ENCODE measurements around the gene PTPRG.

PTPRG gene

DNA sequence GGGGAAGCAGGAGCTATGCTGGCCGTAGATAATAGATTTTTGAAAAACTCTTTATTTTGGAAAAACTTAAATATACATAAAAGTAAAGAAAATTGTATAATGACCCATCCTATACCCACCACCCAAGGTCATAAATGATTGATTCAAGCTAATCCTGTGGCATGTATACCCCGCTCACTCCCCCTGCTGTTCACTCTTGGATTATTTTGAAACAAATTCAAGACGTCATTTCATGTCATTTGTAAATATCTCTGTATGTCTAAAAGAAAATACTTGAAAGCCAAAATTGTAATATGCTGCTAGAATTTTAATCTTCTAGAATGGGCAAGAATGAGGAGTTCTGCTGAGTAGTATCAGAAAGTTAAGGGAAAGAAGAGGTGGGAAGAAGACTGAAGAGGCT, 570.2 kb downstream of the PTPRG start:
- DNase-seq: no peak

DNA sequence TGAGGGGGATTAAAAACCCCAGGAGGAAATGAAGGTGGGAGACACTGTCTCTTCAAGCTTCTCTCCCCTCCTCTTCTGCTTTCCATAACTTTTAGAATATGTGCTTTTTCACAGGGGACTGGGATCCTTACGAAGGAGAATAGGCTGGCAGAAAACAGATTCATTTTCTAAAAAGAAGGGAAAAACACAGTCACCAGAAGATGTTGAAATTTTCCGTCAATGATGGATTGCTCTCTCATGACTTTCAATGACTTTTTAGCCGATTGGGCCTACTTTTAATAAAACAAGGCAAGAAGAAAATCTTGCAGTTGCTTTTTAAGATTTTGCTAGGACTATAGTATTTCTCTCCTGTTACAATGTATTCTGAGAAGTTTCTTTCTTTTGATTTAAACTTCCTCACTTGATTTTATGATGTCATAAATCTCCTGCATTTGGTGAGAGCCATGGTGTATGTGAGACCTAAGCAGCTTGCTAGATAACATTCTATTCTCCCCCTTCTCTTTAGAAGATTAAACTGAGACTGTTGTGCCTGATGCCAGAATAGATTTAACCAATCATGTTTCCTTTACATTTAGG, 570.7 kb downstream of the PTPRG start:
- no peak for DNase-seq

DNA sequence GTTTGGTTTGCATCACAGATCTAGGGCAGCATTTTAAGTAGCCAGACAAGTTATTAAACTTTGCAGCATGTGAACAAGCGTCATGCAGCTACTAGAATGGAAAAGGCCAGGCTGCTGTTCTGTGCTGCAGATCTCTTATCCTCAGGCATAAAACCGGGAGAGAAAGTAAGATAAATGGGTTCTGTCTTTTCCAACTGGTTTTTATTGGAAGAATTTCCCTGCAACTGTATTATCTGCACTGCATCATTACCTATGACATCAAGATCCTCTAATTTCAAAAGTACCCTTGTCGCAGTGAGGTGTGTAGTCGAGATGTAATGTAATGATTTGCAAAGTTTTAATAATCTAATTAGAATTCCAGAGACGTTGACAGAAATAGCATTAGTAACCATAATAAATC, 571.6 kb downstream of the PTPRG start:
- no peak for DNase-seq

DNA sequence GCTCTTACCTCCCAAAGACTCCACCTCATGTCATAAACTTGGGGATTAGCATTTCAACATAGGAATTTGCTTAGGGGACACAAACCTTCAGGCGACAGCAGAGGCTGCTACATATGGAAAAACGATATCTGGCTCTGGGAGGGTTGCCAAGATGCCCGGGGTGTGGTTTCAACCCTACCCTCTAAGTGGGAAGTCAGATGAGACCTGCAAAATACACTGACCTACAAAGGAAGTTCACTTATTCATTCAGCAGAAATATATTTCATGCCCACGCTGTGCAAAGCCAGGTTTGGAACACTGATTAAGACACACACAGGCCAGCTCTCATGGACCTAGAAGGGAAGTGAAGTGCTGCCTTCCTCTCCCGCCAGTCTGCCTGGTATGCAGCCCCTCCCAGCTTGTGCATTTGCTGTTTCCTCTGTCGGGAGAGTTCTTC, 572.7 kb downstream of the PTPRG start:
- no peak for DNase-seq

DNA sequence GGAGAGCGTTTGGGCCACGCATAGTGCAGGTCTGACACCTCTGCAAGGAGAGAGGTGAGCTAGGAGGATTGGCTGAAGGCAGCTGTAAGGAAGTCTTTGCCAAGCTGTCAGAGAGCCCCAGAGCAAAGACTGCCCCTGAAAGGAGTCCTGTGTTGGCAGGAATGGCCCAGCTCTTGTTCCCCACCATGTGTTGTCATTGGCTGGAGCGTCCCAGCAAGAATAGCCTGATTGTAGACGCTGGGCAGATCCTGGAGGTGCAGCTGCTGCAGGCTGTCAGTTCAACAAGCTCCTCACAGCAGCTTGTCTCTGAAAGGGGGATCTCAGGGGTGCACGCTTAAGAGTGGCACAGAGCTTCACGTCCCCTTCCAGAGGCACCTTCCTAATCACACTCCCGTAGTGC, 574.4 kb downstream of the PTPRG start:
- no peak for DNase-seq

DNA sequence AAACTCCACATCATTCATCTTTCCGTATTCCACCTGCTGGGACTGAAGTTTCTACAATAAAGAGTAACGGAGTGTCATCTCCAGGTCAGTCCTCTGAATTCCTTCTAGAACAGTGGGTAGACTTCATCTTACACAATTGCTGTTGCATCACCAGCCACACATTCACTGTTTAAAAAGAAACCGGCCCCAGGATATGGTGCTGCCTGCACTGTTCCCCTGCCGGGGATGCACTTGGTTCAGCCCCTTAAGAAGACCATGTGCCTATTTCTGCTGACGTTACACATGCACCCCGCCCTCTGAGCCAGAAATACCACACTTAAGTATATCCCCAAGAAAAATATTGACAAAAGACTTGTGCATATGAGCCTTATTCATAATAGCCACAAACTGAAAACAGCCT, 578.6 kb downstream of the PTPRG start:
- no peak for DNase-seq

DNA sequence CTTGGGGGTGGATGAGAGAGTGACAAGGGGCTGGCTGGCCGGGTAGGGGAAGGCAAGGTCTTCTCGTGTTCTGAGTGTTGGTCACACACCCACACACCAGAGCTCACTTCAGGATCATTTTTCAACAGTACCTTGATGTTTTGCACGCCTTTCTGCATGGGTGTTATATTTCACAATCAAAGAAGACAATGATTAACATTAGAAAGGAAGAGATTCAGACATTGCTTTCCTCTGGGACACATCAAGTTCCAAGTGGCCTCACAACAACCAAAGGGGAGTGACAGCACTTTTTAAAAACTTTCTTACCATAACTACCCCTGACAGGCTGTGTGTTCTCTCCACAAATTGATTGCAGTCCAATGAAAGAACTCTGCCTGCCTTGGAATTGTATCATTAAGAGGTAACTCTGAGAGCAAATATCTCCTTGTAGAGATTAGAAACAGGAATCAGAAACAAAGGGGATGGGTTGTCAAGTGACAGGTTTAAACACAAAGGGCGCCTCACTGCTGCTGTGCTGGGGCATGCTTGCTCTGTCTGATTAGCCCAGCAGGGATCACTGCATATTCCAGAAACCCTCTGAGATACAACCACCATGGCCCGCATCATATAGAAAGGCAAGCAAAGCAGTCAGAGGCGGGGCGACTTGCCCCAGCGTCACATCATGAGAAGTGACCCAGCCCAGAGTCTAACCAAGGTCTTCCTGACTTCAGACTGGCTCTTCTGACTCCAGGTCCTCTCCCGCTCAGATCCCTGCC, 581.1 kb downstream of the PTPRG start:
- no peak for DNase-seq

DNA sequence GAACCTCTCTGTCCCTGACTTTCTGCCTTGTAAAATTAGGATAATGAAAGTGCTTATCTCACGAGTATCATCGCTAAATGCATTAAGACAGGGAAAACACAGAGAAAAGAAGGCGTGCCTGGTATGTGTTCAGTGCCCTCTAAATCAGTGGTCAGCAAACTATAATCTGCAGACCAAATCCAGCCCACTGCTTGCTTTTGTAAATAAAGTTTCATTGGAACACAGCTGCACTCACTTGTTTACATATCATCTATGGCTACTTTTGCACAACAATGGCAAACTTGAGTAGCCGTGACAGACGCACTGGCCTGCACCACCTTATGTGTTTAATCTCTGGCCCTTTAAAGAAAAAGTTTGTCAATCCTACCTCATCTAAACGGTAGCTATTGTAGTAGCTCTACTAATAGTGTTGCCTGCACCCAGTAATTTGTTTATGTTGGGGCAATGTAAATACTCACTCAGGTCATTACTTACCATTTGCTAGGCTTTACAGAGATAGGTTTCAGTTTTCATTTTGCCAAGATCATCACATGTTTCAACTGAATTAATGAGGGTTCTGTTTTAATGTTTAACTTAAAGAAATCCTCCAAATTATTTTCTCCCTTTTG, 582.6 kb downstream of the PTPRG start:
- DNase-seq: no peak

DNA sequence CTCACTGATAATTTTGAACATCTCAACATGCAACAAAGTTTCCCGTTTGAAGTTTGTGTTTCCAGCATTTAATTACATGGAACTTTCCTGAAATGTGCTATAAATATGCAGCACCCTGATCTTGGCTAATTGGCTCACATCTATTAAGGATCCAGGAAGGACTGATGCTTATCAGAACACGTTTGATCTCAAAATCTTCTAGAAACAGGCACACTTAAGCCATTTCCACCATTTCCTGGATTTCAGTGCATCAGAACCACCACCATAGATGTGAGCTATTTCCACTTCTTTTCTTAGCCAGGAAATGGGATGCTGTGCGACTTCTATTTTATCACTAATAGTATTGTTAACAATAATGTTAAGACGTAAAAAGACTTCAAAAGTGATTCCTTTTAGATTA, 583.1 kb downstream of the PTPRG start:
- DNase-seq: no peak

DNA sequence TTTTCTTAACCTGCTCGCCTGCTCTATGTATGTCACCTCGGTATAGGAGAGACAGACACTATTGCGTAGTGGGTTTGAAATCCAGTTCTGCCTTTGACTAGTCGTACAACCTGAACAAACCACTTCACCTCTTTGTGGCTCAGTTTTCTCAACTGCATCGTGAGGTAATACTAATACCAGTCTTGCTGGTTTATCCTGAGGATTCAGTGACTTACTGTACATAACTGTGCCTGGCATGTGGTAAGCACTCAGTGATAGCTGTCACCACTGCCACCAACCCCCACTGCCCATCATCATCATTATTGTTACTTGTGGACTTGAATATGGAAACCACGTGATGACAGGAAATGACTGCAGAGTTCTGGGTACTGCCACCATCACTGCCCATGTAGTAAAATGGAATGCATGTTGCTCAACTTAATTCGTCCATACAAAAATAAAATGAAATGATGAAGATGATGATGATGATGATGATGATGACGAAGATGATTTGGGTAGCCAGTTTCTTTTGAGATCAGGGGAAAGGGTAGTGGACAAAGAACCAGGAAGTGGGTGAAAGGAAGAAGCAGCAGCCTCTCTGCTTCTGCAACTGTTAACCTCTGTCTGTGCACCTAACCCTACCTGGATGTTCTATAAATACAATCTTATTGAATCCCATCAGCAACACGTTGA, 583.9 kb downstream of the PTPRG start:
- no peak for DNase-seq

DNA sequence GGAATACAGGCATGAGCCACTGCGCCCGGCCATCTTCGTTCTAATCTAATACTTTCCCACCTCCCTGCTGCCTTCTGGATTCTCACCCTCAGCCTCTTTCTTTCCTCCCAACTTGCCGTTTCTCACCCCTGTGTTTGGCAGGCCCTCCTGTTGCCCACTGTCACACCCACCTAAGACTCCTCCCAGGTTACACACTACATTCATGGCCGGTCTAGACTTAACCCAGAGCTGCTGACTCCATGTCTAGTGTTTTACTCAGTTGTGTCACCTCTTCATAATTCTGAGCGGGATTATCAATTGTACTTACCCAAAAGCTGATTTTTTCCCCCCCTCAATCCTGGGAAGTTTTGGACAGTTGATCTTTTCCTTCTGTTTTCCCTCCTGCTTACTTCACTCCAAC, 588.2 kb downstream of the PTPRG start:
- no peak for DNase-seq

DNA sequence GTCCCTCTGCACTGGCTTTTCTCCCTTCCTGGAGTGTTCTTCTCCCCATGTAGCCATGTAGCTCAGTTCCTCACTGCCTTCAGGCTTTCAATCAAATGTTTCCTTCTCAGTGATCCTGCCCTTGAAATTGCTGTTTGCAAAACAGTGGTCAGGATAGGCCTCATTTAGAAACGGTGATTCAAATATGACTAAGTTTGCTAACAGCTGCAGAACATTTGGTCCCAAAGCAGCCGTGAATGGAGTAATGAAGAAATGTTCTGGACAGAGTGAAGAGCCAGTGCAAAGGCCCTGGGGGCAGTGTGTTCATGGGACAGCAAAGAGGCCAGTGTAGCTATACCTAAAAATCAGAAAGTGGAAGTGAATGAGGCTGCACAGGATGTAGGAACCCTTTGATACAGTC, 588.6 kb downstream of the PTPRG start:
- no peak for DNase-seq

DNA sequence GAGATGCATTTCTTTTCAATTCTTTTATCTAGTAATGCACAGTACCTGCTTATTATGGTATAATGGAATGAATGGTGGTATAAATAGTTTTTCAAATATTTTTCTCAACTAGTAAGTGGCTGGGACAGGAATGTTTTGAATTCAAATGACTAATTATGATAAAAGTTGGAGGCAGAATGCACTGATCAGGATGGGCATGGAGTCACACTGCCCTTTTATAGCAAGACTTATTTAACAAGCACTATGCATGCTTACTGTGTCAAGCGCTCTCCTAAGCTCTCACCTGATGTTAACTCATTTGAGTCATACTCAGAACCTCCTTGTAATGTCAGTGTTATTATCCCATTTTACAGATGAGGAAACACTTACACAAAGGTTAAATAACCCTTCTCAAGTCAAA, 590.2 kb downstream of the PTPRG start:
- no peak for DNase-seq

DNA sequence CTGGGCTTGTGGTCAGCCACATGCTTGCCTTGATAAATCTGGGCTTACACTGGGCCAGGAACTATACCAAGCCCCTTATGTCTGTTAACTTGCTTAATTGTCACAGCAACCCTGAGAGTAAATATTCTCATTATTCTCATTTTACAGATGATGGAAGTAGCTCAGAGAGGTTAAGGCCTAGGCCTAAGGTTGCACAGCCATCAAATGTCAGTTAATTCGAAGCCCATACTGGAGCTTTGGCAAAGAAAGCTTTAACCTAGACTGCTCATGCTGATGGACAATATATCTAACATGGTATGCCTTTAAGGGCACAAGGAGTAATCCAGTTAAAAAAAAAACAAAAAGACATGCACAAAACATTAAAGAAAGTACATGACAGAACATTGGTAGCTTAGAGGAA, 591.9 kb downstream of the PTPRG start:
- DNase-seq: no peak

DNA sequence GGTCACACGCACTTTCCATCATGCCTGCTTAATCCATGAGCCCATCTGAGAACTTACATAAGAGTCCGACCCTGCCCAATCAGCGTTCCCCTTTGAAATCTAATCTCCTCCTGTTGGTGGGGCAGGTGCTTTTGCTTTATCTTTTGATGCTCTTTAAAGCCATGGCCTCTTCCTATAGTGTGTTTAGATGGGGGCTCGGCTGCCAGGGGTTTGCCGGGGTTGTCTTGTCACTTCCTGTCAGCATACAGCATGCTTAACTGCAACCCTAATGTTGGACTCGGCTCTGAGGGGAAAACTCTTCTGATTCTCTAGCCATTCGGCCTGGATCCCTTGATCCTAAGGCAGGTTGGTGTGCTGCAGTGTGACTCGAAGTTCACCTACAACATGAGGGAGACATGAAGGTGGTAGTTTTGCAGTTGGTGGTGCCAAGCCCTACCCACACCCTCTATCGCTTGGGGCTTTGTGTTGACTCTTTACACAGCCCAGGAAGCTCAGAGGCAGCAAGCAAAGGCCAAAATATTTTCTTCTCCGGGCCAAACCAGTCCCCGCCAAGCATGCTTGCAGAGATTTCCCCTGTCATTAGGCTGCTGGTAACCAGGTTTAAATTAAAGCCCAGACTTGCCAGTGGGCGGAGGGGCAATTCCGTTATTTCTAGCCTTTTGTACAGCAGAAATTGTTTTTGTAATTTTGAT, 593.2 kb downstream of the PTPRG start:
- no peak for DNase-seq

DNA sequence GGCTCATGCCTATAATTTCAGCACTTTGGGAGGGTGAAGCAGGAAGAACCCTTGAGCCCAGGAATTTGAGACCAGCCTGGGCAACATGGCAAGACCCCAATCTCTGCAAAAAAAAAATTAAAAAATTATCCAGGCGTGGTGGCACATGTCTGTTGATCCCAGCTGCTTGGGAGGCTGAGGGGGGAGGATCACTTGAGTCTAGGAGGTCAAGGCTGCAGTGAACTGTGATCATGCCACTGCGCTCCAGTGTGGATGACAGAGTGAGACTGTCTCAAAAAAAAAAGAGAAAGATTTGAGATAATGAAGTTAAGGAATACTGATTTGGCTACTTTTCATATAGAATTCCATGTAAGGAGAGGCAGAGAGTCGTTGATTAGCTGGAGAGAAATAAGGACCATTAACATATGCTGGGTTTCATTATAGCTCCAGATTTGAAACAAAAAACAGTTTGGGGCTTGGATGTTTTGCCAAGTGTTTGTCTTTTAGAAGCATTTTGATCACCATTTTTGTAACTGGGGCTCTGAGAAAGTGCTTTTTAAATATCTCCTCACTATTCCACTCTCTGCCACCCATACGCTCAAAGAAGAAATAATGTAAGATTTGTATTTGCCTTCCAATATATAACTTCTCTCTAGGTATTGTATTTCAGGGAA, 597.8 kb downstream of the PTPRG start:
- DNase-seq: no peak

DNA sequence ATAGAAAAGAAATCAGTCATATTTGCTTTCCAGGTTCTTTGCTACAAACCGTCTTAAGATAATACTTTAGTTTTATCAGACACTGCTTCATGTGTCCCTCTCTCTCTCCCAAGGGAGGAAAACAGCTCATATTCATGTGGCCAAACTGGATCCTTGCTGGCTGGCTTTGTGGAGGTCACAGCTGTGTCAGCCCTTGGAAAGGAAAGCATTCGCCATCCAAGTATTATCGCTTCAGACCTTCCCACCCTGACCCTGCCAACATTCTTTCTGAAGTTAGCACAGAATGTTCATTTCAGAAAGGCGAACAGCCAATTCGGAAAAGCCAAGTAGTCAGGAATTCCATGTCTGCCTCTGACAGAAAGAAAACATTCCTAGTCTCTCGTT, 598.3 kb downstream of the PTPRG start:
- DNase-seq: no peak

DNA sequence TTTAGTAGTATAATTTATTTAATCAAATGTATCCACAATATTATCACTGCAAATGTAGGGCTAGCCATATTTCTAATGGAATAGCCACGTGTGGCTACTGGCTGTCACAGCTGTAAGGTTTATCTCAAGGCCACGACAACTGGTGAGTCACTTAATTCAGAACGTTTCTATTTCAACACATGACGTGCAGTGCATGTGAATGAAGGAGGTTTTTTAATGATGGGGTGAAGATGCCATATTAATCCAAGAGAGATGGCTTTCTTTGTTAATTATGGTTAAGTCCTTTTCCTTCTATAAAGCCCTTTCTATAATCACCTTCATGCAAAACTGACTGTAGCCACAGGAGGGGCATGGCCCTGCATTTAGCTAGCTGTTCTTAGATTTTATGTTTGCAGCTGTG, 600.0 kb downstream of the PTPRG start:
- DNase-seq: no peak

DNA sequence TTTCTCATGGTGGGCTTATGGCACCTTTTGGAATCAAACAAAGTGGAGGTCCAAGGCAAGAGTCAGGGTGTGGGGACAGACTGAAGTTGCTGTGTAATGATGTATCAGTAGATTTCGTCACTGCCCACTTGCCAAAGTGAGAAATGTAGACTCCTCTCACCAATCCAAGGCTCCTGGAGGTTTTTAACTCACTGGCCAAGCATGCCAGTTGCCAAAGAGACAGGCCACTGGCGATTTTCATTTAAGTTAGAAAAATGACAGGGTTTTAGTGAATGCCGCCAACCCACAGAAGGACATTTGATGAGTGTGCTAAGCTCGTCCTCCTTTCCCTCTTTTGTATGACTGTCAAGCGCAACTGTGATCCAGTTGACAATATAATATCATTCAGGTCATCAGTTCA, 602.8 kb downstream of the PTPRG start:
- DNase-seq: no peak

DNA sequence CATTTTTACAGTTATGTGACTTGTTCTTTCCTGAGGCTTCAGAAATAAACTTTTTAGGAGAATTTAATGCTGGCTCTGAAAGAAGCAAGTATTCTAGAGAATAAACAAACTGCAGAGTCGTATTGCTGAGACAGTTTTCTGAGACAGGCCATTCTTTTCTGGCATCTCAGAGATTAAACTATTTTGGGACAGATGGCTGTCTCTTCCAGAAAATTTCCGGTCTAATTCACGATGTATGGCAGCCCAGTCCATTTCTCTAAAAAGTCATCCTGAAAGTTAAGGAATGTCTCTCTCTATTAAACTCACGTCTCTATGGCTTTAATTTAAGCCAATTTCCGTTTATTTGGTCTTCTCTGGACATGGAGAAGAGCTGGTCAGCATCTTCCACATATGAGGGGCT, 603.4 kb downstream of the PTPRG start:
- DNase-seq: no peak

DNA sequence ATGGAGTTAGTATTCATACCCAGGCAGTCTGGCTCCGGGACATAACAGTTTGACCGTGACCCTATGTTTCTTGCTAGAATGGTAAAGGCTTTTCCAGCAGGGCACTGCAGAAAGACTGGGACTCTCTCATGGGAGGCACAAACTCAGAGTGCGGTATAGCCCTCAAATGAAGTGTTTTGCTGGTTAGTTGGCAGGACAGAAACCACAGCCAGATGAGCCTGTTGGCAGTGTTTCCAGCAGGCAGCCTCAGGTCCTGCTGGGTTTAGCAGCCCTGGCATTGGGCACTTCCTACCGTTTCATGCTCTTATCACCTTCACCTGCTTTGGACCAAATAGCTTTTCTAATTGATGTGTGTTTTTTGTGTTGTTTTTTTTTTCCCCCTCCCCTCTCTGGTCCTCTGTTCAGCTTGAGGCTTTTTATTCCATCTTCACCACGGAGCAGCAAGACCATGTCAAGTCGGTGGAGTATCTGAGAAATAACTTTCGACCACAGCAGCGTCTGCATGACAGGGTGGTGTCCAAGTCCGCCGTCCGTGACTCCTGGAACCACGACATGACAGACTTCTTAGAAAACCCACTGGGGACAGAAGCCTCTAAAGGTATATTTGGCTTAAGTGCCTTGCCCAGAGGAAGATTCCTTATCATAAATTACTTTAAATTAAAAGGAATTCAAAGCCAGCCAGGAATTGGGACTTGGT, 606.3 kb downstream of the PTPRG start:
- DNase-seq: no peak

DNA sequence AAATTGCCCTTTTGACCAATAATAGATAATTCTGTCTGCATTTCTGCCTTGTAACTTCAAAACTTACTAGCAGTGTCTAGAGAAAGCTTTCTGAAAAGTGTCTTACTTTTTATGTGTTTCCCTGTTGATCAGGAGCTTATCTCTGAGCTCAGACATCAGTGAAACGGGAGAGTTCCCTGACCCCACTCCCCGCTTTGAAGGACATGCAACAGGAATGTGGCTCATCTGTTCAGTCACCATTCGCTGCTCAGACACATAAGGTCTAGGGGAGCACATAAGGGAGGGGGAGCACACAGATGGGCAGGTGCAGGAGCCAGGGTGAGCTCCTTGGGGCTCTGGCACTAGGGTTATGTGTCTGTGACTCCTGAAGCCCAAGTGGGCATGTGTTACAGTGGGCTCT, 607.0 kb downstream of the PTPRG start:
- no peak for DNase-seq

Measured in T-helper 1 cell (primary cell).